ENCODE measurements around the gene RBM46. TPM values are rescaled to one million over a fixed set of nuclear protein-coding genes. Genes with fewer than 3 reads are reported as not detected.
"Not testable (repeated sequence)": the region's sequence is repeated elsewhere in the genome, so short reads cannot be mapped to it uniquely, and the experiment has no call there.

Gene RBM46
- total RNA-seq, 1 experiment from 2014 or later, result 0.42 TPM

DNA sequence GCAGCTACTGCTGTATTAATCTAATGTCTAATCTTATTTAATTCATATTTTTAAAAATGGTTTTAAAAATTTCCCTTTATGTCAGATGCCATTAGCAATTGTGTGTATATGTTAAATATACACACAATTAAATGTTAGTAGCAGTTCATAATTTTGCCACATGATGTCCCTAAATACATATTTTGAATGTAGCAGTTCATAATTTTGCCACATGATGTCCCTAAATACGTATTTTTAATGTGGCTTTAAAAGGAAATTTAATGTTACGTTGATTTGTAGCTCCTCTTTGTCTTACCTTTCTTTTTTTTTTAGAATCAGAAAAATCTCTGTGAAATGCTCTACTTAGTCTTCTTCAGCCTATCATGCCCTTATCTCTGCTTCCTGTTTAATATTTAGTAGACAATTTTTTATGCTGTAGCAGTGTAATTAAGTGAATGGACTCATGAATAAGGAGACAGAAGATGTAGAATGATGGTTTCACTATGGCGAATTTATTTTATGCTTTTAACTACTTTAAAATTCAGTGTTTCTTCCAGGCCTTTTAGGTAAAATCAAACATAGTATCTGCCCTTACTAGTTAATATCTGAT is 26.1 kb downstream of the RBM46 start:
- DNase-seq (ENCODE audit: low read depth, low spot score), result peak; percentile 64
- in situ Hi-C loops (cut with HindIII; ENCODE audit: low pct_unique_long_range_greater_than_20kb, low sequenced_read_pairs), result no loop called here

DNA sequence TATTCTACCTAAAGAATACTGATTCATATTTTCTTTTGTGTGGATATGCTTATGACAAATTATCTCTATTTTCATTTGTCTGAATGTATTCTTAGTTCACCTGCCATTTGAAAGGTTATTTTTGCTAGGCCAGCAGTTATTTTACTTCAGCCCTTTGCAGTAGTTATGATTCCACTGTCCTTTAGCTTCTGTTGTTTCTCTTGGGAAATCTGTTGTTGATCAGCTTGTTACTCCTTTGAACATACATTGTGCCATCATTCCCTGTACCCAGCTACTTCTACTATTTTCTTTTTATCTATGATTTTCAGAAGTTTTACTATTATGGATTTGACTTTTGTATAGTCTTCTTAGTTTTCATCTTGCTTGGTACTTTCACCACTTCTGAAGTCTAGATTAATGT is 37.2 kb downstream of the RBM46 start:
- no peak for DNase-seq (ENCODE audit: low read depth, low spot score)
- in situ Hi-C loops (cut with HindIII; ENCODE audit: low pct_unique_long_range_greater_than_20kb, low sequenced_read_pairs), result no loop called here

DNA sequence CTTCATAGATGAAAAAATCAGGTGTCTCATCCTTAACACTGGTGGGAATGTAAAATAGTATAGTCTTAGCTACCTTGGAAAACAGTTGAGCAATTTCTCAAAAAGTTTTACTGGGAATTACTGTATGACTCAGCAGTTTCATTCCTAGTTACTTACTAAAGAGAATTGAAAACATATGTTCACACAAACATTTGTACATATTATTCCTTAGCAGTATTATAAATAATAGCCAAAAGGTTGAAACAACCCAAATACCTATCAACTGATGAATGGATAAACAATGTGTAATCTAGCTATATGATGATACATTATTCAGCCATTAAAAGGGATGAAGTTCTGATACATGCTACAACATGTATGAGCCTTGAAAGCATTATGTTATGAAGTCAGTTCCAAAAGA is 41.7 kb downstream of the RBM46 start:
- in situ Hi-C loops (cut with HindIII; ENCODE audit: low pct_unique_long_range_greater_than_20kb, low sequenced_read_pairs), result no loop called here
- no peak for DNase-seq (ENCODE audit: low read depth, low spot score)

DNA sequence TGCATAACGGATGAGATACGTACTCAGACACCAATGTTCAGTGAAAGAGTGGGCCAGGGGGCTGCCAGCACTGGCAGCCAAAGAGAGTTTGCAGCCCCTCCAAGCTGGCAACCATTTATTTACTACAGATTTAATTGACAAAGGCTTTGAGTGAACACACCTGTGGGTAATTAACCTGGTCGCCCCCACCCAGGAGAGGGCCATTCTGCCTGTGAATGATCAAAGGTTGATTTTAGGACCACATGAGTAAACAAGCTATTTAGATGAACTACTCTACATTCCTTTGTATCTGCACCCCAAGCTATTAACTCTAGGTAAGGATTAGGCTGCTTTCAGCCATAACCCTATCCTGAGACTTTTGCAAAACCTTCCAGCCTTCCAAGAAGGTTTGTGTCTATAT is 55.0 kb downstream of the RBM46 start:
- DNase-seq (ENCODE audit: low read depth, low spot score), result no peak
- in situ Hi-C loops (cut with HindIII; ENCODE audit: low pct_unique_long_range_greater_than_20kb, low sequenced_read_pairs), result no loop called here

DNA sequence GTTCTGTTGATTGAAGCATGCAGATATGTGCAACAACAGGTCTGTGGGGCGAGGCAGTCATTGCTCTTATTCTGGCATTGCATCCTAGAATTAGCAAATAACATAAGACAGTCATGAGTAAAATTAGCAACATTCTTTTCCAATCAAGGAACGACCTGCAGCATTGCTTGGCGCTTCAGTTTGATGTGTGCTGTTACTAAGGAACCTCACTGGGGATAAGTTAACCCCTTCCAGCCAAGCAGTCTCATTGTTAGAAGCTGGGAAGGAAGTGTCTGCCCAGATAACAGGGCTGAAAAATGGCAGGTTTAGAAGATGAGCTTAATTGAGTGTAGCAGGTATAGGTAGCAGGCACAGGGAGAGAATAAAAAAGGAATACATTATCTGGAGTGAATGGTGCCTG is 55.4 kb downstream of the RBM46 start:
- in situ Hi-C loops (cut with HindIII; ENCODE audit: low pct_unique_long_range_greater_than_20kb, low sequenced_read_pairs), result no loop called here
- DNase-seq (ENCODE audit: low read depth, low spot score), result no peak

DNA sequence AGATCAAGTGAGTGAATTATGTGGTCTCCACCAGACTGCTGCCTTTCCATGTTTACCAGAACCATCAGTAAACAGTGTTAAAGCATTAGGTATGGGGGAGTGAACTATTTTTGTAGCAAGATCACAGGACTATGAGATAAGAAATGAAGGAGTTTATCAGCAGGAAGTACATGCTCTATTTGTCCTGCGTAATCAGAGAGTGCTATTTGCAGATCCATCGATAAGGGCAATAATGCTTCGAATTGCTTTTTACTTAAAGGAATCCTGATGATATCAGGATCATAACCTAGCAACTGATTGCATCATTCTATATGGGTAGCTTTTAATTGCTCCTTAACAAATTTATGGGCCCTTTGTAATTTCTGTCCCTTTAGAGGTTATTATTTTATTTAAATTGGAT is 57.1 kb downstream of the RBM46 start:
- no peak for DNase-seq (ENCODE audit: low read depth, low spot score)
- in situ Hi-C loops (cut with HindIII; ENCODE audit: low pct_unique_long_range_greater_than_20kb, low sequenced_read_pairs), result no loop called here

DNA sequence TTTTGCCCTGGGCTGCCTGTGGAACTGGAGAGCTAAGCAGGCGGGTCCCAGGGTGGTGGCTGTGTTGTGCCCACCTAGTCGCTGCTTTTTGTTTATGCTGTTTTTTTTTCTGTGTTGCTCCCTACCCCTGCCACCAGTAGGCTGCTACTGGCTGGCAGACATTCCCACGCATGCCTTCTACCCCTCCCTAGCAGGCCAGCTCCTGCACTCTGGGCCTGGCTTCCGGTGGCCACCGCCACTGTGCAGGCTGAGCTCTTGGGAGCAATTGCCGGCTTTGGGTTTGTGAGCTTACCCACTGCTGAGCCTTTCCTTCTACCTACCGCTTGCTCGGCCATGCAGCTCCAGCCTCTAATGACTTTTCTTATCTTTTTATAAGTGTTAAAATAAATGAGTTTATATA is 57.6 kb downstream of the RBM46 start:
- in situ Hi-C loops (cut with HindIII; ENCODE audit: low pct_unique_long_range_greater_than_20kb, low sequenced_read_pairs), result no loop called here
- DNase-seq (ENCODE audit: low read depth, low spot score), result no peak

DNA sequence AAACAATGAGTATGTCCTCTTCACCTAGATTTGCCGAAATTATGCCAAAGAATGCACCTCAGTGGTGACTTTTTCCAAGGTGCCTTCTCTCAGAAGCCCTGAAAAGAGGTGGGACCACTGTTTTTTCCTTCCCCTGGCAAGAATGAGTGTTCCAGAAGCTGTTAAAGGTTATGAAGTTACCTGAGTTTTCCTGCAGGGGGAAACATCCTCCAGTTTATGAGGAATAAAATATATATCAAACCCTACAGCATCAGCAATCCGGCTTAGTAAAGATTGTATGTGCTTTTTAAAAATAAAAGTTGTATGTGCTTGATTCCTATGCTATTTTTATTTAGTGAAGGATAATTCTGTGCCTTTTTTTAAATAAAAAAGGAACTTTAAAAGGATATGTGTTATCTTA is 73.3 kb downstream of the RBM46 start:
- in situ Hi-C loops (cut with HindIII; ENCODE audit: low pct_unique_long_range_greater_than_20kb, low sequenced_read_pairs), result no loop called here

DNA sequence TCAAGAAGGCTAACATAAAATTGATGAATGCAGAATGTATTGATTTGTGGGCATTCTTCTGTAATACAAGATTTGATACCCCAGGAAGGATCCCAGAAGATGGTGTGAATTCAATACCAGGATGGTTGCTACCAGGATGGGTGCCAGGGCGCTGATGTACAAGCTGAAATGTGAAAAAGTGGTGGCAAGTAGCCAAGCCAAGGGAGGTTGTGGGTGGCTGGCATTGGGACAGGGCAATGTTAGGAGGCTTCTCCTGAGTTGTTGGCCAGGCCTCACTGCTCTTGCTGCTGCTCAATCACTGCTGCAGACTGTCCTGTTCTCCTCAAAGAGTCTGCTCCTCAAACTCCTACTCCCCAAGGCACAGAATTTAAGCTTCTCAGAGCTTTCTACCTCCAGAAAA is 77.1 kb downstream of the RBM46 start:
- DNase-seq (ENCODE audit: low read depth, low spot score), result no peak
- in situ Hi-C loops (cut with HindIII; ENCODE audit: low pct_unique_long_range_greater_than_20kb, low sequenced_read_pairs), result no loop called here

More for the DNA sequence above, 73.3 kb downstream of the RBM46 start:
- DNase-seq (ENCODE audit: low read depth, low spot score), result peak; percentile 23

DNA sequence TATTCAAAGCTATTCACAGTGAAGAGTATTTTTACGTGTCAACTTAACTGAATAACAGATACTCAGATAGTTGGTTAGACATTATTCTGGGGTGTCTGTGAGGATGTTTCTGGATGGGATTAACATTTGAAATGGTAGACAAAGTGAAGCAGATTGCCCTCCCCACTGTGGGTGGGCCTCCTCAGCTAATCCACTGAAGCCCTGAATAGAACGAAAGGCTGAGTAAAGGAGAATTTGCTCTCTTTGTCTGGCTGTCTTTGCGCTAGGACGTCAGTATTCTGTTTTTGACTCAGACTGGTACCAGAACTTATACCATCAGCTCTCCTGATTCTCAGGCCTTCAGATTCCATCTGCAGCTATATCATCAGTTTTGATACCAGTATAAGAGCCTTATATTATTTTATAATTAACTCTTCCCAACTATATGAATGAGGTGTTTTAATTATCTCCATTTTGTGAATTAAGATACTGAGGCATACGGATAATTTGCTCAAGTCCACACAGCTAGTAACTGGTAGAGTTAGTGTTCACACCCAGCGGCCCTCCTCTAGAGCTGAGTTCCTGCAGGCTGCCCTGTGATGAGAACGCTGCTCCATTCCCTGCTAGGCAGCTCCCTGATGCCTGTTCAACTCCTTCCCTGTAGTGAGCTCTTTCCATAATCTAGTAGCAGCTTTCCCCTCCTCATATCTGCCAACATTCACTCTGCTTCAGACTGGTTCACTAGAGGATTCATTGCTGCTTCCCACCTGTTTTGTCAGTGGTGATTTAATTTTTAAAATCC is 87.5 kb downstream of the RBM46 start:
- DNase-seq (ENCODE audit: low read depth, low spot score), result no peak
- in situ Hi-C loops (cut with HindIII; ENCODE audit: low pct_unique_long_range_greater_than_20kb, low sequenced_read_pairs), result no loop called here

DNA sequence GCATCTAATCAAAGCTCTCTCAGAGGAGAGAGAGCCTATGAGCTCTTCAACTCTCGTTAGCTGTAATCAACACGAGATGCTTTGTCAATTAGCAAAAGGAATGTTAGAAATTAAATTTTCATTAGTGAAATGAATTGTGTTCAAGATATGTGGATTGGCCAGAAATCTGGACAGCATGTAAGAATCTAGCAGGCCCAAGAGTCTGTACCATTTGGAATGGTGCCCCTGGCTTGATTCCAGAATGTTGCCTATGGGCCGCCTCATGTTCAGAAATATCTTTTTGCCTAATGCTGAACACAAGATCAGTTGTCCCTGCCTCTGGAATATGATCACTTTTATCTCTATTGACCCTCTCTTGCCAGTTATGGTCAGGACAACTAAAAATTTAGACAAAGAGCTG is 88.2 kb downstream of the RBM46 start:
- in situ Hi-C loops (cut with HindIII; ENCODE audit: low pct_unique_long_range_greater_than_20kb, low sequenced_read_pairs), result no loop called here

DNA sequence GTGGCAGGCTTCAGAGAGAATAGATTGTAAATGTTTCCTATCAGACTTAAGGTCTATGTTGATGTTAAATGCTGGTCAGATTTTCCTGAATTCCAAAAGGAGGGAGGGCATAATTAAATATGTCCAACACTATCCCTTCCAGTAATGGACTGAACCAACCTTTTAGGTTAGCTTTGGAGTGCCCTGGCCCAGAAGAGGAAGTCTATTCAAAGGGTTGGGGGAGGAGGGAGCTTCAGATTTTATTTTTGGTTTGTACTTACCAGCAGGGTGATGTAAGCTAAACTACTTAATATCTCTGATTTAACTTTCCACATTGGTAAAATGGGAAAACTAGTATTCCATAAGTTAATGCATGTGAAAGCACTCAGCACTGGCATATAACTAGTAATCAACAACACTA is 91.1 kb downstream of the RBM46 start:
- in situ Hi-C loops (cut with HindIII; ENCODE audit: low pct_unique_long_range_greater_than_20kb, low sequenced_read_pairs), result no loop called here
- DNase-seq (ENCODE audit: low read depth, low spot score), result no peak

More for the DNA sequence above, 88.2 kb downstream of the RBM46 start:
- no peak for DNase-seq (ENCODE audit: low read depth, low spot score)

DNA sequence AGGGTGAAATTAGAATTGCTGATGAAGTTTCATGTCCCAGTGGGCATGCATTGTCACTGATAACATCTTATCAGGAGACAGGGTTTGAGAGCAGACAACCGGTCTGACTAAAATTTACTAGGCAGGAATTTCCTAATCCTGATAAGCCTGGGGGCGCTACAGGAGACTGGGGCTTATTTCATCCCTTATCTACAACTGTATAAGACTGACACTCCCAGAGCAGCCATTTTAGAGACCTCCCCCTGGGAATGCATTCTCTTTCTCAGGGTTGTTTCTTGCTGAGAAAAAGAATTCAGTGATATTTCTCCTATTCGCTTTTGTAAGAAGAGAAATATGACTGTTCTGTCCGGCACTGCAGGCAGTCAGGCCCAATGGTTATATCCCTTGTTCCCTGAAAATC is 93.0 kb downstream of the RBM46 start:
- in situ Hi-C loops (cut with HindIII; ENCODE audit: low pct_unique_long_range_greater_than_20kb, low sequenced_read_pairs); DNase-seq (ENCODE audit: low read depth, low spot score): not testable (repeated sequence)

DNA sequence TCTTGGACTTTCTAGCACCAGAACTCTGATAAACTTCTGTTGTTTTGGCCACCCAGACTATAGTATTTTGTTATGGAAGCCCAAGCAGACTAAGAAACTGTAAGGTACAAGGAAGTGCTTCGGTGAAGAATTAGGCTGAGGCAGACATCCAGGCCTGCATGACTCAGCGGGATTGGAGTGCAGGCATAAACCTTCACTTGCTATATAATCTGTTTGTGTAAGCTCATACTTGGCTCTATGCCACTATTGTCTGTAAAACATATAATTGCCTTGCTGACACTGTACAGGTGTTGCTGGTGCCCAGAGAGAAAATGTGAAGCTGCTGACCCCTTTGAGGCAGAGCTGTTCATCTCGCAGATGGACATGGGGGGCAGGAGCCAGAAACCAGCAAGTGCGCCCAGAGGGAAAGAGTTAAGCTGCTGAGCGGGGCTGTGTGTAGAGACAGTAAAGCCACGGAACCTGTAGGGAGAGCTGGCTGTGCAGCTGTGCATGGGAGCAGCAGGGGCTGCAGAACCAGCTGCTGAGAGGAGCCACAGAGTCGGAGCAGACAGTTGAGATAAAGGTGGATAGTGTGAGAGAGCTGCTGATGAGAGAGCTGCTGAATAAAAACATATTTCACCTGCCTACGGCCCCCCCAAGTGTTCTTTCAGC is 96.2 kb downstream of the RBM46 start:
- in situ Hi-C loops (cut with HindIII; ENCODE audit: low pct_unique_long_range_greater_than_20kb, low sequenced_read_pairs), result no loop called here

More for the DNA sequence above, 96.2 kb downstream of the RBM46 start:
- no peak for DNase-seq (ENCODE audit: low read depth, low spot score)

Small RNAs within 50 kb of the gene (small RNA-seq; reads per million reads assigned to genes)
- gene RNU2-44P (0.02 to 0.33 reads per million in 2 experiments), gene RNU2-66P (0 reads per million in 2 experiments)

Other genes with a start within 250 kb of the RBM46 start
- 98.9 and 117 TPM in 2 replicates for gene PLRG1, start 230.9 kb upstream of the RBM46 start, total RNA-seq (2014; rRNA removed; shearing (Covaris generic))
- gene FGB, start 218.3 kb upstream of the RBM46 start, total RNA-seq (2014; rRNA removed; shearing (Covaris generic)), result not detected in 2 replicates
- not detected in 2 replicates for gene FGA, start 190.5 kb upstream of the RBM46 start, total RNA-seq (2014; rRNA removed; shearing (Covaris generic))
- gene FGG, start 168.6 kb upstream of the RBM46 start, total RNA-seq (2014; rRNA removed; shearing (Covaris generic)), result 0.45 and 0.75 TPM in 2 replicates
- 10.3 and 12.7 TPM in 2 replicates for gene LRAT, start 37.3 kb upstream of the RBM46 start, total RNA-seq (2014; rRNA removed; shearing (Covaris generic))